ENCODE results near the gene COL23A1. TPM values are rescaled to one million over a fixed set of nuclear protein-coding genes. Genes with fewer than 3 reads are reported as not detected.

Gene COL23A1
- total RNA-seq, 1 donor from 2014 or later = 0.96 TPM

DNA sequence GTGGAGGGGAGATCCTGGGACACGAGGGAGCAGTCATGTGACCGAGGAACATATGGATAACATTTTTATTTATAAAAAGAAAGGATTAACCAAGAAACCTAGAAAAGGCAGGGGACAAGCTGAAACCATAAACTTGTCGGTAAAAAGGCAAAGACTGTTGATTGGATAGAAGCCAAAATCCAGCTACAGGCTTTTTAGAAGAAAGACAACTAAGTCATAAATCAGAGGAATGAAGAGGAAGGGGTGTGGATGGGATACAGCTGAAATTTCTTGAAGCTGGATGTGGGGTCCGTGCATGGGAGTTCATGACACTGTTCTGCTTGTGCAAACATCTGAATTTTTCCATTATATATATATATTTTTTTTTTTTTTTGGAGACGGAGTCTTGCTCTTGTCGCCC lies 246.9 kb downstream of the COL23A1 start:
- DNase-seq (ENCODE audit: low spot score) = no peak

DNA sequence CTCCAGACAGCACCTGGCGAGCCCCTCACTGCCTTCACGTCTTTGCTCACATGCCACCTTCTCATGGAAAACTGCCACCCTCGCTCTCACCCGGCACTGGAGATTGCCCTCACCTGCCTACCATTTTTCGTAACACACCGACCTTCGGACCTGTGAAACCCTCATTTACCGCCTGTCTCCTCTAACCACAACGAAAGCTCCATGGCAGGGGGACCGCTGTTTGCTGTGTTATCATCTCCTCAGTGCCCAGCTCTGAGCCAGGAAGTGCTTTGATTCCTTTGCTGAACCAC lies 248.4 kb downstream of the COL23A1 start:
- no peak for DNase-seq (ENCODE audit: low spot score)

DNA sequence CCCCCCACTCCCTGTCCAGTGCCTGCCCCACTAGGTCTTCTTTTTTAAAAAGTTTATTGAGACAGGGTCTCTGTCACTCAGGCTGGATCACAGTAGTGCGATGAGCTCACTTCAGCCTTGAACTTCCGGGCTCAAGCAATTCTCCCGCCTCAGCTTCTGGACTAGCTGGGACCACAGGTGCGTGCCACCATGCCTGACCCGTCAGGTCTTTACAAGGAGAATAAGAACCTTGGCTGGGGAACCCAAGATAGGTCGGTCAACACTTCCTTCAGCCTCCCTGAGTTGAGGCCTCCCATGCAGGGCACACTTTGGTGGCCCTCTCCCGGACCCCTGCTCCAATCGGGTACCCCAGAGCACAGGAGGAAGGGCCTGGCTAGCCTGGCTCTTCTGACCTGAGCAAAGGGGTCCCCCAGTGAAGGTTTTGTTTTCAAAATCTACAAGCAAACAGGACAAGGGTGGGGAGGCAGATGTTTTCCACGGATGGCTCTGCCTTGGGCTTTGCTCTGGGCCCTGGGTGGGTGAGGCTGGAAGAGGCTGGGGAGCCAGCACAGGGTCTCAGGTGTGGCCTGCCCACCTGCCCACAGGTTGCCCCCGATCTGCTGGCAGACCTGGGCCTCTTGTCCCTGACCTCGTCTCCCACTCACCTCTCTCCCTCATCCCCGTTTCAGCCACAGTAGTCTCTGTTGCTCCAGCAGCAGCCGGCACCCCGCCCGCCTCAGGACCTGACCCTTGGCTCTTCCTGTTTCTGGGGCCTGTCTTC lies 248.9 kb downstream of the COL23A1 start:
- no peak for DNase-seq (ENCODE audit: low spot score)

DNA sequence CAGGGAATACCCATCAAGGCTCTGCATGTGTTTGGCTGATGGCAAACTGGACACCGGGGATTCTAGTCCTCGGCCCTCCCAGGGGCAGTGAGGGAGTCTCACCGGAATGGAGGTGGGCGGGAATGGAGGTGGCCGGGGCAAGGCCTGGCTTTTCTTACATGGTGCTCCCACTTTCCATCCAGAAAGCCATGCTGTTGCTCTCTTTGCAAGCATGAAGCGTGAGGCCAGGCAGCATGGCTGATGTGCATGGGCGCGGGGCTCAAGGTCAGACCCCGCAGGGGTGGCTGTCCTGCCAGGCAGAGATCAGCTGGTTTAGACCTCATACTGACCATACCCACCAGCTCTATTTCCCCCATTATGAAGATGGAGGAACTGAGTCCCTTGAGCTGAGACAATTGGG lies 249.6 kb downstream of the COL23A1 start:
- DNase-seq (ENCODE audit: low spot score) = no peak

DNA sequence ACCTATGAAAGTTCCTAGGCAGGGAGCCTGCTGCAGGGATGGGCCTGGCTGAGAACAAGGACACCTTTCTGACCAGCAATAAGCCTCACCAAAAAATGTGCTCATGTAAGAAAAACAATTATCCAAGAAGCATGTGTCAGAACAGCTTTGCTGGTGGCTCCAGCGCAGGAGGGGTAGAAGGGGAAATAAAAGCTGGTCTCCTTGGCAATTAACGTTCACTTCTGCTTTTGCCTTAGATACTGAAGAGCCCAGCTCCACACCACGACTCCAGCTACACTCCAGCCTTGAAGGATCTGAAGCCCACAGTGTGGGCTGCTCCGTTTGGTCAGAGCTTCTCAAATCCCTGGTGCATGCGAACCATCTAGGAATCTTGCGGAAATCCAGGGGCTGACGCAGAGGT lies 250.0 kb downstream of the COL23A1 start:
- DNase-seq (ENCODE audit: low spot score) = no peak

DNA sequence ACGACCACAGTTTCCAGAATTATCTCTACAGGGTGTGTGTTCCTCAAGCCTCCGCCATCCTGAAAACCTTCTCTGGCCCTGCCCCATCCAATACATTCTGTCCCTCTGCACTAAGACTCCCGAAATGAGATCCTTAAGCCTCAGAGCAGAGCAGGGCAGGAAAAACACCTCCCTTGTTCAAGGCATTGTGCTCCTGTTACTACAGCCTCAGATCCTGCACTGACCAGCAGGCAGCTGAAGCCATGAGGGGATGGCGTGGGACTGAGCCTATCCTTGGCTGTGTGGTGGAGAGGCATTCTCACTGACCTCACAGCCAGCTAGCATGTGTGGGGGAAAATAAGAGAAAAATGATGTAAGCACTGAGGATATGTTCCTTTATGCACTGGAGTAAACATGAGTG lies 250.9 kb downstream of the COL23A1 start:
- DNase-seq (ENCODE audit: low spot score) = no peak

DNA sequence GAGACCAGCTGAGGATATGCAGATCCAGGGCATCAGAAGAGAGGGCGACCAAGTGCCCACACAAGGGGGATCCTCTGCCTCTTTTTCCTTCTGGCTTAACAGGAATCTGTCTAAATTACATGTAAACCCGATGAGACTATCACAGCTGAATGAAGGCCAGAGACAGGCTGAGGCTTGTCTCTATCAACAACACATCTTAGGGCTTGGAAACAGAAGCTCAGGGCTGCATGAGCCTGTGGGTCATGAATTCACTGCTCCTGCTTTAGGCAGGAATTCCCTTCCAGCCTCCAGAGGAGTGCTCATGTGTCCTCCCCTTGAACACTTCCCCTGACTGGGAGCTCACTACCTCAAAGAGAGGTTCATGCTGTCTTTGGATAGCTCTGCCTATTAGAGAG lies 251.4 kb downstream of the COL23A1 start:
- peak; percentile 52 for DNase-seq (ENCODE audit: low spot score)

DNA sequence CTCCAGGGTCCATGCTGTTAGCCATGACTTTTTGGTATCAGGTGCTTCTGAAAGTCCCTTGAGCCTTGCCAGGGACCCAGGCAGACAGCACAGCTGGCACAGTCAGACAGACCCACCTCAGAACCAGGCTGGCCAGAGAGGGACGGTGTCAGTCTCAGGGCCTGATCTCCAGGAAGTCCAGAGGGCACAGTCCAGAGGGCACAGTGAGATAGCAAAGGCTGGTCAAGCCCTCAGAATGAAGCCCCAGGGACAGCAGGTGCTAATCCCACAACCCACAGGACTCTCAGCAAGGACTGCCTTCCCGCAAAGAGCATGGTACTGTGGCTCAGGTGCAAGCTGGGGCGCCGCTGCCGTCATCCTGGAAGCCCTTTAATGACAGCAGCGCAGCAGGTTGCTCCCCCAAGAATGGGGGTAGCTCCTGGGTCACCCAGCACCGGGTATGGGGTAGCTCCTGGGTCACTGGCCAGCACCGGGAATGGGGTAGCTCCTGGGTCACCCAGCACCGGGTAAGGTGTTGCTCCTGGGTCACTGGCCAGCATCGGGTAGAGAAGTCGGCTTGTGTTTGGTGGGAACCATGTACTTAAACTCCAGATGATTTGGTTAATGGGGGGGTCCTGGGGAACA lies 252.0 kb downstream of the COL23A1 start:
- no peak for DNase-seq (ENCODE audit: low spot score)

DNA sequence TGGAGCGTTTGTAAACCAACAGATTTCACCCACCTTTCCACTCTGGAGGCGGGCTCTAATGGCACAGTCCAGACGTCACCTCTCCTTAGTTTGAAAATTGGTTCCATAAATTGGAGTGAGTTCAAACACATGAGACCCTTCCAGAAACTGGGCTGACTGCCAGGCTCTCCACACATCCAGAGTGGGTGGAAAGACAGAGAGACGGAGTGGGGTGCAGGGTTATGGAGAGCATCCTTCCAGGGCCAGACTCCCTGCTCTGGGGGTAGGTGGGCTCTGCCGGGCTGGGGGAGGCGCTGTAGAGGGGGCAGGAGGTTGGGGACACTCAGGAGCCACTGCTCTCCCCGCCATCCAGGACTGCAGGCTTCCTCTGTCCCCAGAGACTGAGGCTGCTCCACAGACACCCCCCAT lies 252.9 kb downstream of the COL23A1 start:
- DNase-seq (ENCODE audit: low spot score) = no peak

DNA sequence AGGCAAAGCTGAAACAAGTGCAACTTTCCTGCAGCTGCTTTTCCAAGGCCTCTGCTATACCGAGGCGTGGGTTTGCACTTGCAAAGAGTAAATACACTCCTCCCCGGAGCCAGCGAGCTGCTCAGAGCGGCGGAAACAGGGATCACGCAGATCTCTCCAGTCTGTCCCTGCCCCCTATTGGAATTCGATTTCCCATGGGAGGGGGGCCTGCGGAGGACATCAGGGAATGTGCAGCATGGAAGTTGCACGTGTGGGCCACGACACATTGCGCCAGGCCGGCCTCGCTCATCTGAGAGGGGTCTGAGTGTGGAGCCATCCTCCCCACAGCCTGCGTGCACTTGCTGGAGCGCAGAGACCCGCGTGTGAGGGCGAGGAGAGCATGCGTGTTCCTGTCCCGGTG lies 253.3 kb downstream of the COL23A1 start:
- DNase-seq (ENCODE audit: low spot score) = no peak

DNA sequence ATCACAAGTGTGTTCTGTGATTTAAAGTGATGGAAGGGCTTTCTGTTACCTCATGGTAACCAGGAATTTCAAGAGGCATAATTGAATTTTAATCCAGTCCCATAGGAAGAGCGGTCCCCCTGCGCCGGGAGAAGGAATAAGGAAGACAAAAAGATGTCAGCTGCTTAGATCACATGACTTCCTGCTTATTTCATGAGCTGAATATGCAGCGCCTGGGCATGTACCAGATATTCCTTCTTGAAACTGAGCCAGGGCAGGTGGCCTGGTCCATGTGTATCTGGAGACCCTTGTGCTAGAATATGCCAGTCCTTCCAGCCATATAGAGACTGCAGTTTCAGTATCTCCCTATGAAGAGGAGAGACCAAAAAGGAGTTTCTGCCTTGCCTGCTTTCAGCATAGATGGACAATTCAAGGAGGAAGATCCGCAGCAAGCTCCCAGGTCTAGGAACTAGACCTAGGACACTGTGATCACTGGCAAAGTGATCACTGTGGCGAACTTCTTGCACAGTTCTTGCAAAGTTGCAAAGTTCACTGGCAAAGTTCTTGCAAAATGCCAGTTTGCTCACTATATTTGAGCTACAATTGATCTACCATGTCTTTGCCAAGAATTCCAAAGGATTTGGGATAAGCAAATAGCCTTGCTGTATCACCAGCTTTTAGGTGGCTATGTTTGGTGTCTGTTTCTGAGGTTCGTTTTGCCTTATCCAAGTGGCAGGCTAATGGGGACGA lies 254.7 kb downstream of the COL23A1 start:
- no peak for DNase-seq (ENCODE audit: low spot score)

DNA sequence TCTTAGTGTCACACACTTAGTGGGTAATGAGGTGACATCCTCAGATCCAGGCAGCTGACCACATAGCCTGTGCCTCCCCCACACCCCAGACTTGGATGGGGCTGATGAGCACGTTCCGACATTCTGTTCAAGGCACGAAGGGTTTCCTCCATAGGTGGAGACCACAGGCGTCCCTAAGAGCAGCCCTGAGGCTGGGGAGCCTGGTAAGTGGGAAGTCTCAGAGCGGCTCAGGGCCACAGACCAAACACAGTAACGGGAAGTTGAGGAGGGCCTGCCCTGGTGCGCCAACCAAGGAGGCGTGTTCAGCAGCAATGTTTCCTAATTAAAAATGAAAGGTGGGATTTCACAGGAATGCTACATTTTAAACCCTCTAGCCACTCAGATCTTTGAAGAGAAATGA lies 255.3 kb downstream of the COL23A1 start:
- no peak for DNase-seq (ENCODE audit: low spot score)

DNA sequence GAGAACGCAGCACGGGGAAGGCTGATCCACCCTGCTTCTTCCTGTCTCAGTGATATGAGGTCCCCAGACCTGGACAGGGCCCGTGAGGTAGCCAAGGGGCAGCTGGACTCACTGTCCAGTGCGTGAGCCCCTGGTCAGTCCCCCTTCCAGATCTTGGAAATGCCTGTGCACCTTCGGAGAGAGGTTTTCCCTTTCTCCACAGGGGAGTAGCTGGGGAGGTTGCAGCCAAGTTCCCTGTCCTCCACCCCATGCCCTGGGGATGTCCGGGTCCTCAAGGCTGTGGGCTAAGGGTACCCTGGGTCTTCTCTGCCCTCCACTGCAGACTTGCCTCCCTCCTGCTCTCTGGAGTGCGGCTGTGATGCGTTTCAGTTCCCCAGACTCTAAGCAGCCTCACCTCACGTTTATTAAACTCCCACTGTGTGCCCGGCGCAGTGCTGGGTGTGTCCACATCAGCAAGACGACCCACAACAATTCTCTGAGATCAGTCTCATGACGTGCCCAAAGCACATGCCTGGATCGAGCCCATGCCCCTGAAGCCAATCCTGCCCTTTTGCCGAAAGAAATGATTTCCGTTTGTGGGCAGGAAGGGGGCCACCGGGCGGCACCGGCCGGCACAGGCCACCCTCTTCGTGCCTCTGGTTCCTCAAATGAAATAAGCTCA lies 256.2 kb downstream of the COL23A1 start:
- no peak for DNase-seq (ENCODE audit: low spot score)

DNA sequence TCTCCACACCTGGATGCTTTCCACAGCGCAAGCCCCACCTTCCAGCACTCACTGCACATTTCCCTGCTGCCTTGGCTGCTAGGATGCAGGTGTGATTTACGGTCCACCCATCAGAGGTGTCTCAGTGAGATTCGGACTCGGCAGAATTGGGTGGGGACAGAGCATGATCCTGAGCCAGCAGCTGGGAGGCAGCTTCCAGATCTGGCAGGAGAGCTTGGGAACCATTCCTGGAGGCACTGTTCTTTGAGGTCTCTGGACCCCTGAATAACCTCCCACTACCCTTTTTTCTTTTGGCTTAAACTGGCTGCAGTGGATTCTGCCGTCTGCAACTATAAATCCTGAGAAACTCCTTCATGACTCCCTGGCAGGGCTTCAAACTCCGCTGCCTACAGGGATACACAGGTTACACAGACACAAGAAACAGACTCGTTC lies 258.0 kb downstream of the COL23A1 start:
- DNase-seq (ENCODE audit: low spot score) = peak; percentile 63

DNA sequence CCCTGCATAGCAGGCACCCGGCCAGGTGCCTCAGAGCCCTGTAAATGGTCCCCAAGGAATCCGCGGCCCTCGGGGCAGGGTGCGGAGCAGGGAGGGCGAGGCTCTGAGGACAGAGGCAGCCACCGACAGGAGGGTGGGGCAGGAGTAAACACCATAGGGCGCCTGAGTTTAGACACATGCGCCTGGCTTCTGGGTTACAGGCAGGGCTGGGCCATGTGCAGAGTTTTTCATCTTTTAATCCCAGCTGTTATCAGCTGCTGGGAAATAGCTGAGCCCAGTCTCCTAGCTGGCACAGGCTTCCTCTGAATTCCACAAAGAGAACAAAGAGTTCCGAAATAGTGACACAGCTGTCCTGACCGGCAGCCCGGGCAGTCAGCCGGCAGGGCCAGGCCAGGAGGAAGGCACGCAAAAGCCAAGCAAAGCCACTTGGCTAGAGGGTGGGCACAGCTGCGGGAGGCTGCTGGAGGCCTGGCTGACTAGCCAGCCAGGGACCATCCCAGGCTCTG lies 258.6 kb downstream of the COL23A1 start:
- DNase-seq (ENCODE audit: low spot score) = peak; percentile 91

DNA sequence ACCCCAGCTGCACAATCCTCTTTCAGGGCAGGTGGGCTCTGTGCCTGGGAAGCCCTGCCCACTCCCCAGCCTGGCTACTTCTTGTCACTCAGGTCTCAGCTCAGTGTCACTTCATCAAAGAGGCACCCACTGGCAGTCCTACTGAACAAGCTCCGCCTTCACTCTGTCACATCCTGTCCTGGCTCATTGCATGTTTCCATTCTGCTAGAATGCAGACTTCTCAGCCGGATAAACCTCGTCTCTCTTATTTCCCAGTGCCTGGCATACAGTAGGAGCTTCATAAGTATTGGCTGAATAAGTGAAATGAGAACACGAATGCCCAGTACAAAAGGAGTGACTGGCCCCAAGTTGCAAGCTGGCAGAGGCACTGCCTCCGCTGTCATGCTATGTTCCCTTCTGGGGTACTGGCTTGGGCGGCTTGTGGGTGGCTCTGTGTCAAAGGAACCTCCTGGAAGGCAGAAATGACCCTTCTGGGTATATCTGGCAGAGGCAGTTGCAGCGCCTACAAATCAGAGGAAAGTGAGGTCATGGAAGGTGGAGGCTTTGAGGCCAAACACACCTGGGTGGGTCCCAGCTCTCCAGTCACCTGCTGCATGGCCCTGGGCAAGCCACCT lies 259.3 kb downstream of the COL23A1 start:
- DNase-seq (ENCODE audit: low spot score) = no peak

DNA sequence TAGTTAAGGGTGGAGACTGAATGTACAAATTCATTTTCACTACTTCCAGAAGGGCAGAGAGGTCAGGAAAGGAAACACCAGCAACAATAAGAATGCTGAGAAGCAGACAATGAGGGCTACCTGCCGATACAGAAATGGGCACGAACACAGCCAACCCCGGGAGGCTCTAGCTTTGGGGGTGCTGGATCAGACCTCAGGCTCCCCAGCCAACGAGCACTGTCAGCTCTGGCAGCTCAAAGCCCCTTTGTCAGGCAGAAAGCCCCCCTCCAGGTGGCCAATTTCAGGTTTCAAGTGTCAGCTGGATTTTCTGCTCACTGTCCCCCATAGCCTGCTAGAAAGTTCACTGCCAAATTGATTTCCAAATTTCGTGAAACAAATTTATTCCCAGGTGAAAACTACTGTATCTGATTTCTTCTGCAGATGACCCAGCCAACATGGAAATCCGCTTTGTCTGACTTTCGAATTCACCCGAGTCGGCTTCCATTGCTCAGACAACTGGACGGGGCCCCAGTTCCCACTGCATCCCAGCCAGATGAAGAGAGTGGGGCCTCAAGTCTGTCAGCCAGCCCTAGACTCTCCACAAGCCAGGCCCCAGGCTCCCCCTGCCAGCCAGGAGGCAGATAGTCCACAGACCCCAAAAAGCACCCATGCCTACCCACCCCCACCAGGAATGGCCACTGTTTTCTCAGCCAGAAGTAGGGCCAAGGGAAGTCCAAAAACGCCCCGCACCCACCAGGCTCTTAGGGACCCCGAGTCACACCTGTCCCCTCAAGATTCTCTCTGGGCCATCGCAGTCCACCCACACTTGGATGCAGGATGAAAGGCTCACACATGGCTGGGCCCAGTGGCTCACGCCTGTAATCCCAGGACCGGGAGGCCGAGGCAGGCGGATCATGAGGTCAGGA lies 261.1 kb downstream of the COL23A1 start:
- DNase-seq (ENCODE audit: low spot score) = no peak

DNA sequence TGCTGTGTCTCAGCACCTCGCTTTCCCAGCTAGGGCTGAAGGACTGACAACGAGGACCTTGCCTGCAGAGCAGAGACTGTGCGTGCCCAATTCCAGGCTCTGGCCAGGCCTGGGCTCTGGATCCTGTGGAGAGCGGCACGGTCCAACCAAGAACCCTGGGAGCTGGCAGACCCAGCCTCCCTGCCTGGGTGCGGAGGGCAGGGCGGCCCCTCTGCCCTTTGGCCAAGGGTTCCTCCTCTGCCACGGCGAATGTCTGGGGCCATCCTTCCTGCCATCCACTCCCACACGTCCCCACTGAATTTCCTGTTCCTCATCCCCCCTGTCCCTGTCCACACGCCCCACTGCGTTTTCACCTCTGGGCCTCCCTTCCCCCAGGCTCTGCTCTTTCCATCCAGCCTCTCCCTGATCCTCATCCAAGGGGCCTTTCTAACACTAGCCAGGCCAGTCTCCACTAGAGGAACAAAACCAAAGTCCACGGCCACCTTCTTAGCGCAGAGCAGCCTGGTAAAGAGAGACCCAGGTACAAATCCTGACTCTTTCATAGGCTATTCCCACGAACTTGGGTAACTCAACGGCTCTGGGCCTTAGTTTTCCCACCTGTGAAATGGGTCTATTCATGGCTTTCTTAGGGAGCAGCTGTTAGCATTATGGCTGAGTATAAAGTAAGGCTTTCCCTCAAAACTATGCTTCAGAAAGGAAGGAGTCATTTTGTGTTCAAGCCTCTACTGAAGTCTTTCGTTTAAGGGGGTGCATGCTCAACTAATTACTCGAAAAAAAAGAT lies 262.1 kb downstream of the COL23A1 start:
- no peak for DNase-seq (ENCODE audit: low spot score)

DNA sequence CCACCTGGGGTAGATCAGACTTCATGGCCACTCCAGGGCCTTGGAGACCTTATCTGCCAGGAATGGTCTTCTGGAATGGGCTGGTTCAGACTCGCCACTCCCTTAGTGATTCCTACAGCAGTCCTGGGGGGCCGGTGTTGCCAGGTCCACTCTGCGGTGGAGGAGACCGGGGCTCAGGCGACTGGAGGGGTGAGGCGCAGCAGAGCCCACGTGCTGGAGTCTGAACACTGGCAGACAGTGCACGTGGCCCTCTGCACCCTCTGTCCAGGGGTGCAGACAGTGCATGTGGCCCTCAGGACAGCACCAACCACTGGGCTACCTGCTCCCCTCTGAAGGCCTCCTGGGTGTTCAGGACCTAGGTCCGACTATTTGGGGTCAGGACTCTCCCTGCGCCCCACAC lies 262.7 kb downstream of the COL23A1 start:
- DNase-seq (ENCODE audit: low spot score) = no peak

DNA sequence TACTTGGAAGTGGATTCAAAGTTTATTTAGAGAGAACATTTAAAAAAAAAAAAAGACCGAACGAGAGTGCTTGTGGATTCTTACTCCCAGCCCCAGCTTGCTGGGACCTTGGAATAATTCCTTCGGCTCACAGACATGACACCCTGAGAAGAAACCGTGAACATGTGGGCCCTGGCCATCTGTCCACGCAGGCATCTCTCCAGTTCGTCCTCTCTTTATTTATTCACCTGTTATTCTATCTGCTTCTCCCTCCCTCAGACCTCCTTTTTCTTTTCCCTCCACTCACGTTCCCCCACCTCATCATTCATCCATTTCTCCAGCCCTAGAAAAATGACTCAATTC lies 263.8 kb downstream of the COL23A1 start:
- DNase-seq (ENCODE audit: low spot score) = no peak

Measured in umbilical cord (tissue), 2 donors.